Skeletal muscle cell (primary cell): ENCODE measurements around the gene SH3RF1.

Experiments used
- DNase-seq: peaks from one replicate; pipeline ENCODE4 v3.0.0-alpha.2; 2010; ENCODE audit warnings: low read depth
- H3K4me3 ChIP-seq: 2 replicates; pipeline ENCODE4 v1.5.1; 2011; ENCODE audit warnings: low read depth, mild to moderate bottlenecking, control low read depth, low read length, moderate library complexity

Gene SH3RF1

GRCh38 chr4:169121861-169122382 lies 148.8 kb downstream of the SH3RF1 start:
- no peak for DNase-seq
- H3K4me3 ChIP-seq, result no peak overlapping the region

GRCh38 chr4:169120624-169121023 lies 150.1 kb downstream of the SH3RF1 start:
- H3K4me3 ChIP-seq, result no peak overlapping the region
- no peak for DNase-seq

GRCh38 chr4:169119536-169119935 lies 151.2 kb downstream of the SH3RF1 start:
- H3K4me3 ChIP-seq, result no peak overlapping the region
- no peak for DNase-seq

- H3K4me3 ChIP-seq, result no peak overlapping the region
- peak; percentile 45 for DNase-seq
Measured at GRCh38 chr4:169117591-169118081, 153.1 kb downstream of the SH3RF1 start.

GRCh38 chr4:169116270-169116901 lies 154.4 kb downstream of the SH3RF1 start:
- DNase-seq, result no peak
- H3K4me3 ChIP-seq, result no peak overlapping the region

GRCh38 chr4:169115897-169116254 lies 154.9 kb downstream of the SH3RF1 start:
- DNase-seq, result peak; percentile 92

GRCh38 chr4:169115144-169115896 lies 155.4 kb downstream of the SH3RF1 start:
- no peak overlapping the region for H3K4me3 ChIP-seq
- DNase-seq, result no peak

More at GRCh38 chr4:169115897-169116254, 154.9 kb downstream of the SH3RF1 start:
- H3K4me3 ChIP-seq, result no peak overlapping the region

- no peak overlapping the region for H3K4me3 ChIP-seq
- DNase-seq, result no peak
Measured at GRCh38 chr4:169114341-169114974, 156.3 kb downstream of the SH3RF1 start.

GRCh38 chr4:169110633-169111032 lies 160.1 kb downstream of the SH3RF1 start:
- DNase-seq, result no peak

GRCh38 chr4:169109035-169109675 lies 161.6 kb downstream of the SH3RF1 start:
- no peak for DNase-seq
- no peak overlapping the region for H3K4me3 ChIP-seq

More at GRCh38 chr4:169110633-169111032, 160.1 kb downstream of the SH3RF1 start:
- H3K4me3 ChIP-seq, result no peak overlapping the region

GRCh38 chr4:169108303-169108702 lies 162.5 kb downstream of the SH3RF1 start:
- DNase-seq, result no peak
- no peak overlapping the region for H3K4me3 ChIP-seq

- no peak overlapping the region for H3K4me3 ChIP-seq
- DNase-seq, result no peak
Measured at GRCh38 chr4:169107528-169107927, 163.2 kb downstream of the SH3RF1 start.

- no peak for DNase-seq
- H3K4me3 ChIP-seq, result no peak overlapping the region
Measured at GRCh38 chr4:169106696-169107229, 164.0 kb downstream of the SH3RF1 start.

- DNase-seq, result no peak
- H3K4me3 ChIP-seq, result no peak overlapping the region
Measured at GRCh38 chr4:169105620-169106019, 165.1 kb downstream of the SH3RF1 start.

GRCh38 chr4:169103966-169104412 lies 166.8 kb downstream of the SH3RF1 start:
- no peak overlapping the region for H3K4me3 ChIP-seq
- DNase-seq, result no peak

- no peak overlapping the region for H3K4me3 ChIP-seq
- DNase-seq, result no peak
Measured at GRCh38 chr4:169102026-169102425, 168.7 kb downstream of the SH3RF1 start.

- no peak for DNase-seq
- no peak overlapping the region for H3K4me3 ChIP-seq
Measured at GRCh38 chr4:169100670-169101101, 170.1 kb downstream of the SH3RF1 start.

GRCh38 chr4:169099771-169100180 lies 171.0 kb downstream of the SH3RF1 start:
- no peak overlapping the region for H3K4me3 ChIP-seq
- peak; percentile 50 for DNase-seq

GRCh38 chr4:169098969-169099690 lies 171.6 kb downstream of the SH3RF1 start:
- DNase-seq, result no peak
- H3K4me3 ChIP-seq, result no peak overlapping the region
